B cell (primary cell): Measurements from ENCODE around the gene KIF7. TPM values are rescaled to one million over a fixed set of nuclear protein-coding genes. Genes with fewer than 3 reads are reported as not detected.

Experiments
- ATAC-seq: fragments of 200-7000 bp; cut with Tn5 transposase; one replicate; pipeline ENCODE4 v1.10.0; 2021; ENCODE audit warnings: low read depth, mild to moderate bottlenecking, moderate number of reproducible peaks, moderate library complexity
- CTCF ChIA-PET: fragments of 350-600 bp; sonication (Branson Sonifier 250); formaldehyde crosslinking; loops from one replicate; lab custom pipeline; 2021; ENCODE audit warnings: antibody characterized with exemption, inconsistent platforms; lab: Charles Lee
- POLR2A ChIA-PET: fragments of 350-600 bp; sonication (Branson Sonifier 250); formaldehyde crosslinking; loops from one replicate; lab custom pipeline; 2021; ENCODE audit warnings: antibody characterized with exemption; lab: Charles Lee
- DNase-seq: peaks from one replicate; pipeline ENCODE4 v3.0.0; 2013
- H2AFZ ChIP-seq: 2 replicates; pipeline ENCODE4 v1.6.1; 2012; ENCODE audit warnings: mild to moderate bottlenecking, low read depth, low read length; ENCODE audit not compliant: insufficient read depth, poor library complexity, severe bottlenecking
- H3K27ac ChIP-seq, 2 donors: 1 replicate in 1 of 2; 2 replicates in 1 of 2; pipeline ENCODE4 v1.5.1; 2012 to 2013; ENCODE audit warnings: low read length in 2 of 2, mild to moderate bottlenecking in 2 of 2, moderate library complexity in 1 of 2
- H3K27me3 ChIP-seq, 4 experiments: fragments of 200-600 bp in 1 of 4; sonication (generic) in 1 of 4; replicated peaks in 1 of 4; 1 replicate in 2 of 4; 2 replicates in 2 of 4; pipeline versions ENCODE4 v1.6.1 to v1.7.0; 2013 to 2016; ENCODE audit warnings: low read length in 3 of 4, mild to moderate bottlenecking in 2 of 4, mixed read lengths in 1 of 4, moderate library complexity in 1 of 4; ENCODE audit not compliant: insufficient read depth in 4 of 4, control insufficient read depth in 3 of 4; ENCODE audit errors: control extremely low read depth in 1 of 4
- H3K36me3 ChIP-seq, 2 experiments: replicated peaks in 1 of 2; 1 replicate in 1 of 2; 2 replicates in 1 of 2; pipeline versions ENCODE4 v1.6.1 to v1.7.1; 2013; ENCODE audit warnings: low read length in 1 of 2; ENCODE audit not compliant: insufficient read depth in 2 of 2, control insufficient read depth in 1 of 2; ENCODE audit errors: control extremely low read depth in 1 of 2, extremely low read depth in 1 of 2
- H3K4me1 ChIP-seq, 2 donors: fragments of 200-600 bp in 1 of 2; sonication (generic) in 1 of 2; 1 replicate in 1 of 2; 2 replicates in 1 of 2; pipeline versions ENCODE4 v1.5.1 to v1.6.1; 2013 to 2017; ENCODE audit warnings: low read length in 2 of 2; ENCODE audit not compliant: control insufficient read depth in 2 of 2, insufficient read depth in 2 of 2
- H3K4me2 ChIP-seq: replicated peaks from 2 replicates; pipeline ENCODE3; 2012; ENCODE audit warnings: mild to moderate bottlenecking, low read depth, low read length; ENCODE audit not compliant: poor library complexity, severe bottlenecking
- H3K4me3 ChIP-seq, 5 experiments: fragments of 200-600 bp in 1 of 5; sonication (generic) in 1 of 5; 1 replicate in 3 of 5; 2 replicates in 2 of 5; pipeline versions ENCODE4 v1.5.1 to v1.7.0; 2011 to 2016; ENCODE audit warnings: low read length in 4 of 5, mild to moderate bottlenecking in 4 of 5, low read depth in 2 of 5, control low read depth in 1 of 5, moderate library complexity in 1 of 5; ENCODE audit not compliant: insufficient read depth in 1 of 5; ENCODE audit errors: control extremely low read depth in 1 of 5, extremely low read depth in 1 of 5
- H3K79me2 ChIP-seq: fragments of 200-600 bp; sonication (generic); one replicate; pipeline ENCODE4 v1.6.0; 2016; ENCODE audit warnings: low read length; ENCODE audit not compliant: control insufficient read depth, insufficient read depth
- H3K9ac ChIP-seq: fragments of 200-600 bp; sonication (generic); 2 replicates; pipeline ENCODE4 v1.6.1; 2017; ENCODE audit warnings: mild to moderate bottlenecking, low read length, moderate library complexity
- H3K9me3 ChIP-seq, 3 donors: one replicate each; pipeline versions ENCODE4 v1.6.1 to v1.7.1; 2013; ENCODE audit warnings: low read length in 2 of 3; ENCODE audit not compliant: control insufficient read depth in 2 of 3, insufficient read depth in 1 of 3; ENCODE audit errors: control extremely low read depth in 1 of 3
- H4K20me1 ChIP-seq: 2 replicates; pipeline ENCODE4 v1.6.0; 2012; ENCODE audit warnings: mild to moderate bottlenecking, low read length; ENCODE audit not compliant: insufficient read depth, control insufficient read depth, poor library complexity, severe bottlenecking
- H3K27ac Mint-ChIP-seq: one replicate; pipeline ENCODE4 v1.8.0; 2021; ENCODE audit warnings: mixed read lengths
- H3K27me3 Mint-ChIP-seq: one replicate; pipeline ENCODE4 v1.8.0; 2021; ENCODE audit warnings: mixed read lengths
- H3K4me1 Mint-ChIP-seq: one replicate; pipeline ENCODE4 v1.8.0; 2021; ENCODE audit warnings: mixed read lengths
- H3K4me3 Mint-ChIP-seq: one replicate; pipeline ENCODE4 v1.8.0; 2021; ENCODE audit warnings: mixed read lengths
- H3K9me3 Mint-ChIP-seq: one replicate; pipeline ENCODE4 v1.8.0; 2022; ENCODE audit warnings: mixed read lengths; ENCODE audit not compliant: insufficient read depth
- CTCF ChIP-seq: fragments of 200-600 bp; IDR thresholded peaks from one replicate; pipeline ENCODE4 v1.8.0; 2022; ENCODE audit warnings: antibody characterized with exemption, mild to moderate bottlenecking
- EZH2 ChIP-seq: IDR thresholded peaks from 2 replicates; pipeline ENCODE4 v1.6.1; 2012; ENCODE audit warnings: borderline replicate concordance, low read depth, mild to moderate bottlenecking, moderate library complexity, low read length; ENCODE audit not compliant: insufficient read depth, poor library complexity, severe bottlenecking
- WGBS: methylation state at CpG from one replicate; pipeline ENCODE4 v1.1.5; 2013; ENCODE audit warnings: missing lambda C conversion rate; ENCODE audit not compliant: insufficient coverage; 5-methylcytosine and 5-hydroxymethylcytosine counted together
- intact Hi-C: fragments of 100-400 bp; cut with micrococcal nuclease; formaldehyde crosslinking; loops from one replicate; pipeline ENCODE4 v1.10.0; 2022
- polyA plus RNA-seq: library from polyadenylated mRNA; depleted of rRNA; stranded (reverse); fragments of >200 nt; gene quantifications from 2 replicates; pipeline ENCODE4 v1.2.3, GENCODE V29; 2012
- total RNA-seq, 2 donors: library from RNA; stranded (reverse); fragments of 120-200 nt in 1 of 2; gene quantifications; 1 replicate in 1 of 2; 2 replicates in 1 of 2; pipeline versions ENCODE4 v1.2.3 to v1.2.4, GENCODE V29; 2013 to 2022

The KIF7 gene
- total and polyA plus RNA-seq, 2 donors (not counting 1 experiment from before 2014, with no cell fraction given), result not detected

GRCh38 chr15:89662893-89663626, 7.8 kb upstream of the KIF7 start:
- Histone ChIP-seq H3K4me1 (peaks cover 0 to 7% of the 10 kb centered on the region in 2 donors), H3K79me2 (no peaks in the 10 kb centered on the region), H4K20me1 (no peaks in the 10 kb centered on the region), H3K36me3 (no peaks in the 10 kb centered on the region), H3K9ac (no peak overlapping the region), H3K27ac (no peak overlapping the region), H3K9me3 (no peaks in the 10 kb centered on the region), H3K4me2 (no peak overlapping the region), H3K4me3 (no peak overlapping the region), H3K27me3 (peaks cover 0 to 24% (median 6%) of the 10 kb centered on the region in 4 experiments), H2AFZ (no peak overlapping the region)
- H3K27me3 Mint-ChIP-seq, result peaks cover 49% of the 10 kb centered on the region
- ATAC-seq, result no peak
- POLR2A ChIA-PET, result no interaction called here
- H3K27ac Mint-ChIP-seq, result no peak overlapping the region
- intact Hi-C loops, result no loop called here
- no peak for DNase-seq
- TF ChIP-seq CTCF (no peak), EZH2 (no peak)
- CTCF ChIA-PET, result no interaction called here
- peaks cover 7% of the 10 kb centered on the region for H3K4me1 Mint-ChIP-seq
- no peak overlapping the region for H3K4me3 Mint-ChIP-seq
- no peaks in the 10 kb centered on the region for H3K9me3 Mint-ChIP-seq
- WGBS, result 50% methylated on average over 9 of the region's 11 CpGs

DNA sequence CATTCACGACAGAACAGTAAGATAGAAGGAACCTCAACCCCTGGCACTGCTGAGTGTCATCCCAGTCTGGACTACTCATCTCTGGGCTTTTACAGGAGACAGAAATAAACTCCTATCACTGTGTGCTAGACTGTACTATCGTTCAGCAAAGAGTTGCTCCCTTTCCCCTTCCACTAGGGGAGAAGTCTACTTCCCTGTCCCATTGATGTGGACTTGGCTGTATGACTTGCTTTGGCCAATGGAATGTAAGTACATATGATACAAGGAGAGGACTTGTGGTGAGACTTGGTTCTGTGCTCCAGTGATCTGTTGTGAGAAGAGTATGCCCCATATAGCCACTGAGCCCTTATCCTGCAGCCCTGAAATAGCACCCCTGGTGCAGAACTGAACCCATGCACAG, 5.3 kb upstream of the KIF7 start:
- H3K27ac Mint-ChIP-seq, result no peak overlapping the region
- no peak for ATAC-seq
- WGBS, result 88% methylated on average over 1 of the region's 2 CpGs
- Histone ChIP-seq H3K9ac (no peak overlapping the region), H3K4me2 (no peak overlapping the region), H3K79me2 (no peaks in the 10 kb centered on the region), H3K27me3 (peaks cover 0 to 22% (median 14%) of the 10 kb centered on the region in 4 experiments), H3K27ac (no peak overlapping the region), H3K36me3 (no peaks in the 10 kb centered on the region), H2AFZ (no peak overlapping the region), H3K4me3 (no peak overlapping the region), H3K4me1 (peaks cover 0 to 3% of the 10 kb centered on the region in 2 donors), H3K9me3 (no peaks in the 10 kb centered on the region), H4K20me1 (no peaks in the 10 kb centered on the region)
- peaks cover 68% of the 10 kb centered on the region for H3K27me3 Mint-ChIP-seq
- H3K4me1 Mint-ChIP-seq, result peaks cover 10% of the 10 kb centered on the region
- DNase-seq, result no peak
- no peaks in the 10 kb centered on the region for H3K9me3 Mint-ChIP-seq
- intact Hi-C loops, result no loop called here
- ChIA-PET CTCF (no interaction called here), POLR2A (no interaction called here)
- TF ChIP-seq CTCF, result no peak
- no peak for TF ChIP-seq EZH2
- no peak overlapping the region for H3K4me3 Mint-ChIP-seq
